GM20431 (cell line): Measurements from ENCODE around the gene IZUMO1.
"Not testable (repeated sequence)": the region's sequence is repeated elsewhere in the genome, so short reads cannot be mapped to it uniquely, and the experiment has no call there.

Experiments used
- in situ Hi-C: fragments of 300-500 bp; cut with MseI, MboI; formaldehyde crosslinking; loops from one replicate; pipeline ENCODE4 v1.15.0; 2020; ENCODE audit warnings: low sequenced_read_pairs; ENCODE audit not compliant: unreplicated experiment

The IZUMO1 gene

DNA sequence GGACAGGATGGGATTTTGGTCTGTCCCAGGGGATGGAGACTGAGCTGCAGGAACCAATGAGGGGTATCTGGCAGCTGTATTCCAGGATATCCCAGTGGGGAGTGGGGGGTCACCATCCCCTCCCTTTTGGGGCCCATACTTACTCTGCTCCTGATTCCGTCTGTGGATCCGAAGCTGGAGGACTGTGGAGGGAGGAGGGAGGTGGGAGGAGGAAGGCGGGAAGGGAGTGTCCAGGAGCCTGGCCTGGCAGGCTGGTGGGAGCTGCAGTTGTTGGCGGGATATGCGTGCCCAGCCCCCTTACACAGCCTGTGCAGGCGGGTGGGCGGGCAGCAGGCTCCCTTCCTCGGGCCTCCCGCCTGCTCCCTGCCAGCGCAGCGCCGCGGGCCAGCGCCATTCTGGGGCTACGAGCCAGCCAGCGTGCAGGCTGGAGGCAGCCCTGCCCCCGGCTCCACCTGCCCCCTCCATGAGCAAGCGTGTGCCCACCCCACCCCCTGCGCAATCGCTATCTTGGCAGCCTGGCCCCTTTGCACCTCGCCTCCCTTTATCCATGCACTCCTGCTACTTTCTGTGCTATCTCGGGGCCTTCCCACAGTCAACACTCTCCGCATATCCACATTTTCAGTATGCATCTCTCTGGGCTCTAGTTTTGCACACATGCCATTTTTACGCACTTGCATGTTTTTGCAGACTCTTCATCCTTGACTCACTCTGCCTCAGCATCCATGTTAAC is 30.0 kb downstream of the IZUMO1 start:
- in situ Hi-C loops = no loop called here

GRCh38 chr19:48715681-48716171 is 31.0 kb downstream of the IZUMO1 start:
- in situ Hi-C loops = no loop called here

DNA sequence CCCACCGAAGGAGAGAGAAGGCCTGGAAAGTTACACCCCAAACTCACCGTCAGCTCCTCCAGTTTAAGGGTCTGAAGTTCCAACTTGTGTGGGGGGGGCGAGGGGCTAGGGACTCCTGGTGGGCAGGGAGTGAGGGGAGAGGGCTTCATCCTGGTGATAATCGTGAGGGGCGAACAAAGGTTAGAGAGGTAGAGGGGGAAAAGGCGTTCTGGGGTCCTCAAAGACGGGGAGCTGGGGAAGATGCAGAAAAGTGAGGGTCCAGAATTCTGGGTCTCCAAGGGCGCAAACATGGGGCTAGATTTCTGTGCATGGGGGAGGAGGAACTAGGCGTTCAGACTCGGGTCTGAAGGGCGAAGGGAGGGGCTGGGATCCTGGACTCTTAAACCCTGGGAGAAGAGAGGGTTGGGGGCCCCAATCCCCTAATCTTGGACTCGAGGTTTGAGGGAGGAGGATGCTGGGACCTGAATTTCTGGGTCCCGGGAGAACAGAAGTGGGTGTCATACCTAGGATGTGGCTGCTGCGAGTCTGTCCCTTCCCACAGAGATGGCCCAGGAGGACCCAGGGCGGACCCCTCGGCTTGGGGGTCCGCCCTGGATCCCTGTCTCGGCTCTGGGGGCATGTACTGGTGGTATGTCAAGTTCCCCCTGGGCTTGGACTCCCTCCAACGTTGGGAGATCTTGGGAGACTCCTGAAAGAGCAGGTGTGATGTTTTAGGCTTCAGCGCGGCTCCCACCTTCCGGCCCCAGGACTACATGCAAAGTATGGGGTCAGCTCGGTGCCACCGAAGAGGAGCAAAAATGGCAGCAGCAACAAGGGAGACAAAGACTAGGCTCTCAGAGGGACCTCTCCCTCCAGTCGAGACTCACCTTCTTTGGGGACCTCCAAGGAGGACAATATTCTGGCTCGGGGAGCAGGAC is 31.7 kb downstream of the IZUMO1 start:
- in situ Hi-C loops = no loop called here

DNA sequence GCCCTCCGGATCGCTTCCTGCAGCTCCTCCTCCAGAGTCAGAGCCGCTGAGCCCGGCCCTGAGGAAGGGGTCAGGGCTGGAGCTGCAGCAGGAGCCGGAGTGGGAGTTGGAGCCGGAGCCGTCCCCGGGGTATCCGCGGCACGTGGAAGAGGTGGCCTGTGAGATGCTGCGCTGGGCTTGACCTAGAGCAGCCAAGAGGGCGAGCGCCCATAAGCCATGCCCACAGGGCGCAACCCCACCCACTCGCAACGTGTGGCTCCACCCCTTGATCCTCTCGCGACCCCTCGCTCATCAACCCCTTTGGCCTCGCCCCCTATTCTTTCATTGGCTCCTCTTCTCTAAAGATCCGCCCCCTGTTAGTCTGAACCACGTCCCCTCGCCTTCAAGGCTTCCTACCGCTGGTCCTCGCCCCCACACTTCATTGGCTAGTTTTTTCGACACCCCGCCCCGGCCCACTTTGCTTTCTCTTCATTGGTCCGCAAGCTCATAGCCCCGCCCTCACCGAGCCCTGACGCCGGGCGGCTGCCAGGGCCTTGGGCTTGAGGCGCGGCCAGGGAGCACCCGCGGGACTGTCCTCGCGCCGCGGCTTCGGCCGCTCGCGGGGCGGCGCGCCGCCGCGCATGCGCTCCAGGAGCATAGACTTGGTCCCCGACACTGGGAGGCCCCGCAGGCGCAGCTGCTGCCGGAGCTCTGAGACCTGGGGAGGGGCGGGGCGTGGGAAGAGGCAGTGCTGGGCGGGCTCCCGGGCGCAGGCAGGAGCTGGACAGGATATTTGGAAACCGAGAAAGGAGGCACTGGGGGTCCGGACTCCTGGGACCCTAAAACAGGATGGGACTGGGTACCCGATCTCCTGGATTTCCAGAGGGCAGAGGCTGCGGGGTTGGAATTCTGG is 32.6 kb downstream of the IZUMO1 start:
- in situ Hi-C loops = no loop called here

- in situ Hi-C loops = no loop called here
Observed at GRCh38 chr19:48713041-48713863, 33.5 kb downstream of the IZUMO1 start.

DNA sequence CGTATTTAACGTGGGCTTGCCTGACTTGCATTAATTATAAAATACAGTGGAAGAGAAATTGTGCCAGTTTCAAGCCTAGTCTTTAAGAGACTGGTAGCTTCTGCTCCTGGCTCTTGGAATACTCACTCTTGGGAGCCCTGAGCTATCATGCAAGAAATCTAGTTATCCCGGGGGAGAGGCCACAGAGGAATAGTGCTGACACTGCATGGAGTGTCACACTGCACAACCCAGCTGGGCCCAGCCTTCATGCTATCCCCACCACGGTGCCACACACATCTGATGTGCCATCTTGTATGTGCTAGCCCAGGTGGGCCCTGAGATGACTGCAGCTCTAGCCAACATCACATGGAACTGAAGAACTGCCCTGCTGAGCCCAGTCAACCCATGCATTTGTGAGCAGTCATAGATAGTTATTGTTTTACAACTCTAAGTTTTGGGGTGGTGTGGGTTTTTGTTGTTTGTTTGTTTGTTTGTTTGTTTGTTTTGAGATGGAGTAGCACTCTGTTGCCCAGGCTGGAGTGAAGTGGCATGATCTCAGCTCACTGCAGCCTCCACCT is 35.5 kb downstream of the IZUMO1 start:
- in situ Hi-C loops = no loop called here

DNA sequence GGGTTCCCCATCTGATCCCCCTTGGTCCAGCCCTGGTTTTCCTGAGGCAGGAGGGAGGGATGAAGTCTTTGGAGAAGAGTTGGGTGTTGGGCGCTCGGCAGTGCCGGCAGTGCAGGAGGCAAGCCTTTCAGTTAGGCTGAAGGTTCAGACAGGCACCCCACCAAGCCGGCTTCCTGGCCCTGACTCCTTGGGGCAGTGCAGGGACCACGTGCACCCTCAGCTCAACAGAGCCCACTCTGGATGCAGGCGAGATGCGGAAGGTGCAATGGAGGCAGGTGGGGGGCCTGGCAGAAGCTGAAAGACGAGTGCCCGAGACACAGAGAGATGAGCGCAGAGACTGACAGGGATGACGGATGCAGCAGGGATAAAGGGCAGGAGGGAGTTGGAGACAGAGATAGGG is 38.2 kb downstream of the IZUMO1 start:
- in situ Hi-C loops = no loop called here

- in situ Hi-C loops = no loop called here
Observed at GRCh38 chr19:48705431-48705830, 41.3 kb downstream of the IZUMO1 start.

DNA sequence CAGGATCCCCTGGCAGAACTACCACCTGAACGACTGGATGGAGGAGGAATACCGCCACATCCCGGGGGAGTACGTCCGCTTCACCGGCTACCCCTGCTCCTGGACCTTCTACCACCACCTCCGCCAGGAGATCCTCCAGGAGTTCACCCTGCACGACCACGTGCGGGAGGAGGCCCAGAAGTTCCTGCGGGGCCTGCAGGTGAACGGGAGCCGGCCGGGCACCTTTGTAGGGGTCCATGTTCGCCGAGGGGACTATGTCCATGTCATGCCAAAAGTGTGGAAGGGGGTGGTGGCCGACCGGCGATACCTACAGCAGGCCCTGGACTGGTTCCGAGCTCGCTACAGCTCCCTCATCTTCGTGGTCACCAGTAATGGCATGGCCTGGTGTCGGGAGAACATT is 43.4 kb downstream of the IZUMO1 start:
- in situ Hi-C loops = no loop called here

- in situ Hi-C loops = no loop called here
Observed at GRCh38 chr19:48702701-48703100, 44.0 kb downstream of the IZUMO1 start.

DNA sequence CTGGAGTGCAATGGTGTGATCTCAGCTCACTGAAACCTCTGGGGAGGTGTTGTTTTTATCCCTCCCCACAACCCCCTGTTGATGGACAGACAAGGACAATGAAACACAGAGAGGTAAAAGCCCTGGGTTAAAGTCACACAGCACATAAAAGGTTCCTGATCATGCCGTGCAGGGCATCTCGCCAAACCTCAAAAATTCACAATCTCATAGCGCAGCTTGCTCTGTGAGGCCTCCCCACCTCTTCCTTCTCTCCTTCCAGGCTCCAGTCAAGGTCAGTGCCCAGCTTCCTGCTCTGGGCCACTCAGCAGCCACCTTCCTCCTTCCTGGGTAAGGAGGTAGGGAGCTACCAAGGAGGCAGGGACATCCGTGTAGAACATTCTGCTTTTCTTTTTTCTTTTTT is 48.7 kb downstream of the IZUMO1 start:
- in situ Hi-C loops = no loop called here

- in situ Hi-C loops = no loop called here
Observed at GRCh38 chr19:48696353-48697010, 50.2 kb downstream of the IZUMO1 start.

DNA sequence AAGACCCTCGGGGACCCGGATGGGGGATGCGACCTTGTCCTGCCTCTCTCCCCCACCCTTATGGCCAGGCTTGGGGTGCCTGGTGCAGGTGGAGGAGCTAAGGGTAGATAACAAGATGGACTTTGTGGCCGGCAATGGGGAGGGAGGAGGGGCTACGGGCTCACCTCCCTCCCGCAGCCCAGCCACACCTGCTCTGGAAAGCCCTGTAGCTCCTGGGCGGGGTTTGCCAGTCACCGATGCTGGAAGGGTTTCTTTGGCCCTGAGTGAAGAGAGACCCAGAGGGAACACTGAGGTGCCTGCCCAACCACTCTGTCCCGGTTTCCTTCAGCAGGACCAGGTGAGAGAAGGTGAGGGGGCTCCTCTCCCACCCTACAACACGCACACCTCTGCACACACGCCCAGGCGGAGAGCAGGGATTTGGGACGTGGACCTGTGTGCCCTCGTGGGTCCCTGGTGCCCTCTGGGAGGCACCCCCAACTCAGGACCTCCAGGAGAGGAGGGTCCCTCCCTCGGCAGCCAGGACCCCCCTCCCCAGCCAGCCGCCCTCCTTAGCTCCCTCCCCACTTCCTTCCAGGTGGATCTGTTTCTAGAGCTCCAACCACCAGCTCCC is 50.9 kb downstream of the IZUMO1 start, which contains the start of gene FUT2:
Gene FUT2, plus strand, starts transcription at position 229 of the 610 bp plus-strand sequence. CDS start 6,986 bp downstream, outside the sequence.
- in situ Hi-C loops = no loop called here

DNA sequence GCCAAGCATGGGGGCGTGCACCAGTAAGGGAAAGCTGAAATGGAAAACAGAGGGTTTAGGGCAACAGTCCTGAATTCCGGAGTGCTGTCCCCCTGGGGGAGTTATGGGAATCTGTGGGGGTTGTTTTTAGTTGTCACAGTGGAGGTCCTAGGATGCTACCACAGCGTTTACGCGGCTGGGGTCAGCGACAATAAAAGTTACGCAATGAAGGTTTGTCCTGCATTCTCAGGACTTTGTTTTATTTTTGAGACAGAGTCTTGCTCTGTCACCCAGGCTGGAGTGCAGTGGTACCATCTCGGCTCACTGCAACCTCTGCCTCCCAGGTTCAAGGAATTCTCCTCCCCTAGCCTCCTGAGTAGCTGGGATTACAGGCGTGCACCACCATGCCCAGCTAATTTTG is 53.1 kb downstream of the IZUMO1 start:
- in situ Hi-C loops = not testable (repeated sequence)
